IMR-90 (cell line): Measurements from ENCODE around the gene TOMM6. TPM values are rescaled to one million over a fixed set of nuclear protein-coding genes. Genes with fewer than 3 reads are reported as not detected.

Experiments
- ATAC-seq: fragments of 200-7000 bp; cut with Tn5 transposase; 2 replicates; pipeline ENCODE4 v1.9.1; 2020; ENCODE audit warnings: low read depth, mild to moderate bottlenecking, moderate library complexity
- Bru-seq: library from RNA; stranded (reverse); fragments of 400-500 nt; gene quantifications from one replicate; lab custom pipeline; 2021; lab: Mats Ljungman, UMichigan
- BruChase-seq, 2 experiments: library from RNA; stranded (reverse); fragments of 400-500 nt; gene quantifications; one replicate each; lab custom pipeline; 2021; lab: Mats Ljungman, UMichigan
- BruUV-seq: library from RNA; stranded (reverse); fragments of 400-500 nt; replicated peaks from 2 replicates; lab custom pipeline; 2021; lab: Mats Ljungman, UMichigan
- CTCF ChIA-PET: fragments of 300-600 bp; formaldehyde crosslinking; extraction: SDS; loops from one replicate; lab custom pipeline; 2021; ENCODE audit warnings: antibody characterized with exemption; lab: Yijun Ruan, JAX
- POLR2A ChIA-PET: fragments of 300-600 bp; sonication (Branson Sonifier 250); formaldehyde crosslinking; loops from one replicate; lab custom pipeline; 2022; ENCODE audit warnings: antibody characterized with exemption; ENCODE audit not compliant: unreplicated experiment; lab: Charles Lee
- DNase-seq: peaks from one replicate; pipeline ENCODE4 v3.0.0; 2013
- H2AFZ ChIP-seq: replicated peaks from 2 replicates; pipeline ENCODE3; 2013; ENCODE audit warnings: low read length, mild to moderate bottlenecking; ENCODE audit not compliant: poor library complexity
- H2AK5ac ChIP-seq: 2 replicates; pipeline ENCODE4 v1.6.1; 2013; ENCODE audit warnings: low read depth, low read length, inconsistent platforms
- H2AK9ac ChIP-seq: replicated peaks from 2 replicates; pipeline ENCODE3; 2013; ENCODE audit warnings: mild to moderate bottlenecking, low read depth, low read length, moderate library complexity; ENCODE audit not compliant: poor library complexity
- H2BK120ac ChIP-seq: 2 replicates; pipeline ENCODE4 v1.6.1; 2013; ENCODE audit warnings: low read depth, low read length, inconsistent platforms
- H2BK15ac ChIP-seq: 3 replicates; pipeline ENCODE4 v1.6.1; 2013; ENCODE audit warnings: low read depth, low read length, inconsistent platforms
- H2BK20ac ChIP-seq: 2 replicates; pipeline ENCODE4 v1.6.1; 2013; ENCODE audit warnings: low read depth, mild to moderate bottlenecking, inconsistent platforms, low read length, moderate library complexity
- H2BK5ac ChIP-seq: 2 replicates; pipeline ENCODE4 v1.6.1; 2013; ENCODE audit warnings: mild to moderate bottlenecking, low read depth, low read length, inconsistent platforms; ENCODE audit not compliant: poor library complexity, severe bottlenecking
- H3K14ac ChIP-seq: replicated peaks from 2 replicates; pipeline ENCODE4 v1.6.1; 2013; ENCODE audit warnings: low read depth, low read length, inconsistent platforms
- H3K18ac ChIP-seq: 2 replicates; pipeline ENCODE4 v1.6.1; 2013; ENCODE audit warnings: low read depth, low read length, control low read depth
- H3K23ac ChIP-seq: 2 replicates; pipeline ENCODE4 v1.6.1; 2013; ENCODE audit warnings: low read depth, low read length, inconsistent platforms
- H3K27ac ChIP-seq: 2 replicates; pipeline ENCODE4 v1.5.1; 2013; ENCODE audit warnings: mild to moderate bottlenecking, control low read depth, low read length; ENCODE audit not compliant: insufficient read depth
- H3K27me3 ChIP-seq: 2 replicates; pipeline ENCODE4 v1.6.1; 2013; ENCODE audit warnings: low read length; ENCODE audit not compliant: control insufficient read depth, insufficient read depth
- H3K36me3 ChIP-seq: 2 replicates; pipeline ENCODE4 v1.6.1; 2013; ENCODE audit warnings: low read length, mixed read lengths; ENCODE audit not compliant: control insufficient read depth, insufficient read depth
- H3K4ac ChIP-seq: 2 replicates; pipeline ENCODE4 v1.6.1; 2013; ENCODE audit warnings: low read depth, low read length, inconsistent platforms
- H3K4me1 ChIP-seq: 2 replicates; pipeline ENCODE4 v1.6.1; 2013; ENCODE audit warnings: low read length, mixed read lengths; ENCODE audit not compliant: control insufficient read depth, insufficient read depth
- H3K4me2 ChIP-seq: 2 replicates; pipeline ENCODE4 v1.6.1; 2013; ENCODE audit warnings: low read depth, mild to moderate bottlenecking, control low read depth, low read length, moderate library complexity
- H3K4me3 ChIP-seq: 2 replicates; pipeline ENCODE4 v1.5.1; 2013; ENCODE audit warnings: low read depth, mild to moderate bottlenecking, control low read depth, low read length, moderate library complexity; ENCODE audit not compliant: insufficient read depth
- H3K56ac ChIP-seq: 2 replicates; pipeline ENCODE4 v1.6.1; 2013; ENCODE audit warnings: low read length, inconsistent platforms; ENCODE audit not compliant: insufficient read depth; ENCODE audit errors: extremely low read depth
- H3K79me1 ChIP-seq, 2 experiments: 2 replicates each; pipeline ENCODE4 v1.6.1; 2013; ENCODE audit warnings: low read length in 2 of 2, inconsistent platforms in 1 of 2, low read depth in 1 of 2
- H3K9ac ChIP-seq: 2 replicates; pipeline ENCODE4 v1.6.1; 2013; ENCODE audit warnings: low read depth, low read length, control low read depth
- H3K9me1 ChIP-seq: 2 replicates; pipeline ENCODE4 v1.6.1; 2013; ENCODE audit warnings: low read length, inconsistent platforms; ENCODE audit not compliant: insufficient read depth
- H3K9me3 ChIP-seq: 2 replicates; pipeline ENCODE4 v1.6.1; 2013; ENCODE audit warnings: low read length; ENCODE audit not compliant: control insufficient read depth, insufficient read depth
- H4K20me1 ChIP-seq: 2 replicates; pipeline ENCODE4 v1.6.1; 2013; ENCODE audit warnings: low read length, inconsistent platforms; ENCODE audit not compliant: insufficient read depth
- H4K5ac ChIP-seq: 2 replicates; pipeline ENCODE4 v1.6.1; 2013; ENCODE audit warnings: mild to moderate bottlenecking, low read depth, low read length, control low read depth
- H4K8ac ChIP-seq, 2 experiments: 2 replicates each; pipeline ENCODE4 v1.6.1; 2013; ENCODE audit warnings: low read depth in 2 of 2, low read length in 2 of 2, control low read depth in 1 of 2, inconsistent platforms in 1 of 2
- H4K91ac ChIP-seq: 2 replicates; pipeline ENCODE4 v1.6.1; 2013; ENCODE audit warnings: low read depth, low read length, inconsistent platforms; ENCODE audit not compliant: insufficient read depth
- BHLHE40 ChIP-seq: fragments of 150-350 bp; IDR thresholded peaks from 2 replicates; pipeline ENCODE4 v1.6.1; 2016; ENCODE audit warnings: mild to moderate bottlenecking, low read depth, low read length
- CTCF ChIP-seq: conservative IDR thresholded peaks from 2 replicates; pipeline ENCODE4 v1.5.1; 2012; ENCODE audit warnings: mild to moderate bottlenecking, low read depth, low read length, improper control_type of control experiment
- FOS ChIP-seq: fragments of 150-350 bp; IDR thresholded peaks from 2 replicates; pipeline ENCODE4 v1.6.1; 2016; ENCODE audit warnings: low read depth, low read length
- MAZ ChIP-seq: IDR thresholded peaks from 2 replicates; pipeline ENCODE4 v1.6.1; 2012; ENCODE audit warnings: low read depth, mild to moderate bottlenecking, low read length, improper control_type of control experiment, moderate library complexity, borderline replicate concordance
- MXI1 ChIP-seq: IDR thresholded peaks from 2 replicates; pipeline ENCODE4 v1.6.1; 2012; ENCODE audit warnings: low read depth, mild to moderate bottlenecking, low read length, moderate library complexity, borderline replicate concordance
- NFE2L2 ChIP-seq: fragments of 150-350 bp; IDR thresholded peaks from 2 replicates; pipeline ENCODE4 v1.6.1; 2016; ENCODE audit warnings: low read depth, mild to moderate bottlenecking, low read length
- POLR2A ChIP-seq: IDR thresholded peaks from 2 replicates; pipeline ENCODE4 v1.6.1; 2012; ENCODE audit warnings: mild to moderate bottlenecking, low read depth, low read length
- RAD21 ChIP-seq: IDR thresholded peaks from 2 replicates; pipeline ENCODE4 v1.6.1; 2012; ENCODE audit warnings: low read length, improper control_type of control experiment
- USF2 ChIP-seq: fragments of 150-350 bp; IDR thresholded peaks from 2 replicates; pipeline ENCODE4 v1.6.1; 2017; ENCODE audit warnings: mild to moderate bottlenecking, antibody characterized with exemption, low read length, low read depth
- WGBS, 2 experiments: methylation state at CpG; one replicate each; pipeline versions ENCODE4 v1.1.5 to v1.1.7; 2013; ENCODE audit warnings: missing lambda C conversion rate in 2 of 2; ENCODE audit not compliant: insufficient read length in 1 of 2; ENCODE audit errors: extremely low coverage in 2 of 2; 5-methylcytosine and 5-hydroxymethylcytosine counted together
- dilution Hi-C: fragments of 300-500 bp; cut with HindIII; formaldehyde crosslinking; loops from one replicate; pipeline ENCODE4 v1.14.3; 2018; ENCODE audit warnings: low sequenced_read_pairs; ENCODE audit not compliant: unreplicated experiment
- in situ Hi-C: fragments of 300-500 bp; cut with MboI; formaldehyde crosslinking; loops from 3 replicates; pipeline ENCODE4 v1.14.3; 2019; ENCODE audit warnings: low sequenced_read_pairs, inconsistent platforms, mixed read lengths
- intact Hi-C: fragments of 100-400 bp; cut with micrococcal nuclease; formaldehyde crosslinking; loops from 2 replicates; pipeline ENCODE4 v1.10.0; 2022
- long read RNA-seq: library from polyadenylated mRNA; unstranded; transcript quantifications from one replicate; pipeline ENCODE4 v2.0.0, GENCODE V29; 2021; ENCODE audit not compliant: unreplicated experiment
- polyA plus RNA-seq, 3 experiments: library from polyadenylated mRNA; depleted of rRNA; stranded (reverse); fragments of >200 nt; gene quantifications; 2 replicates each; pipeline ENCODE4 v1.2.3, GENCODE V29; 2012; ENCODE audit warnings: low replicate concordance in 1 of 3
- total RNA-seq: library from RNA; depleted of rRNA; stranded (reverse); fragments of >200 nt; gene quantifications from 2 replicates; pipeline ENCODE4 v1.2.3, GENCODE V29; 2012; rRNA removed
- TF ChIP-seq, protein P1 (sequence below): fragments of 150-350 bp; IDR thresholded peaks from 2 replicates; pipeline ENCODE4 v1.6.1; 2016; ENCODE audit warnings: low read depth, mild to moderate bottlenecking, low read length, moderate library complexity, borderline replicate concordance

The TOMM6 gene
- total RNA-seq (120 and 128 TPM in 2 replicates), polyA plus RNA-seq (2012; rRNA removed) (204 and 227 TPM in 2 replicates), Bru-seq, nascent RNA (percentile 87 among the genes with signal in this experiment), BruChase-seq, experiment 1, labeled RNA remaining after a 6-hour chase (percentile 87 among the genes with signal in this experiment), BruChase-seq, experiment 2, labeled RNA remaining after a 2-hour chase (percentile 88 among the genes with signal in this experiment)
- polyA plus RNA-seq (2012; cell fraction: cytosol; rRNA removed) = 153 and 242 TPM in 2 replicates
- 16.5 and 124 TPM in 2 replicates for polyA plus RNA-seq (2012; cell fraction: nucleus; rRNA removed; ENCODE audit: low replicate concordance)
- long read RNA-seq, transcript TOMM6-201 (3 exons, 595 nt) = major isoform, 17 of 25 reads
- long read RNA-seq, transcript TOMM6-202 (3 exons, 637 nt) = minor isoform, 8 of 25 reads
- long read RNA-seq, partial matches to known transcripts = 0 of 25 reads
- long read RNA-seq, other reads (novel, unspliced or antisense) = 0 of 25 reads

GRCh38 chr6:41787219-41787917 lies at the start of gene TOMM6:
TOMM6 (plus strand) TSS chr6:41787694; CDS start chr6:41787698, 4 bp downstream.
- Histone ChIP-seq H3K9me1 (peaks cover 3% of the 10 kb centered on the region; the same call in 1 of the 2 replicates), H3K9ac (peak within 1 kb of the TSS; percentile 88), H4K5ac (peak within 1 kb of the TSS; percentile 97), H2BK120ac (peak within 1 kb of the TSS; percentile 28; the same call in 1 of the 2 replicates), H2AK5ac (peak within 1 kb of the TSS; percentile 90), H3K79me1 (peaks cover 22 to 33% of the 10 kb centered on the region in 2 experiments), H3K4me2 (peak within 1 kb of the TSS; percentile 95), H2AK9ac (peak within 1 kb of the TSS; percentile 93), H2AFZ (peak within 1 kb of the TSS; percentile 94), H2BK5ac (peak within 1 kb of the TSS; percentile 93), H4K8ac (peak within 1 kb of the TSS; percentile 97 to 98), H3K14ac (peak within 1 kb of the TSS; percentile 94), H4K91ac (peak within 1 kb of the TSS; percentile 83), H2BK15ac (no peak within 1 kb of the TSS; the same call in 2 of the 3 replicates), H3K56ac (peak within 1 kb of the TSS; percentile 86), H3K18ac (peak within 1 kb of the TSS; percentile 78), H3K4me3 (peak within 1 kb of the TSS; percentile 97), H3K27me3 (no peaks in the 10 kb centered on the region), H2BK20ac (no peak within 1 kb of the TSS), H3K36me3 (peaks cover 12% of the 10 kb centered on the region), H3K4ac (peak within 1 kb of the TSS; percentile 94), H3K23ac (peak within 1 kb of the TSS; percentile 97), H3K27ac (peak within 1 kb of the TSS; percentile 94), H4K20me1 (no peaks in the 10 kb centered on the region), H3K4me1 (peaks cover 7% of the 10 kb centered on the region), H3K9me3 (no peaks in the 10 kb centered on the region)
- intact Hi-C loops = loop anchor here (2.0 to 10.0 kb wide), 3 partner anchors 133 to 427 kb away; partner anchors contain the start of genes BYSL, MED20 and MRPS10
- DNase-seq = peak; percentile 94
- CTCF ChIA-PET = interaction anchor here (0.5 to 2.9 kb wide), 15 partner anchors 14 to 263 kb away, joined by 3 to 9 read pairs (median 3); partner anchors contain the start of genes BYSL, MED20 and TAF8
- dilution Hi-C loops = no loop called here
- BruUV-seq = TSS peak; percentile 86
- in situ Hi-C loops = loop anchor here (10.0 kb wide), 1 partner anchor 147 kb away; no protein-coding TSS in a partner anchor
- WGBS, 2 experiments = 0% methylated on average over 28 of the region's 55 CpGs; no CpG with 5 or more reads in 1 of the 2 experiments
- TF ChIP-seq USF2 = no peak
- TF ChIP-seq FOS = no peak
- TF ChIP-seq CTCF = peak; percentile 95
- TF ChIP-seq BHLHE40 = peak; percentile 41; the same call in 1 of the 2 replicates
- TF ChIP-seq MAZ = peak; percentile 69; the same call in 1 of the 2 replicates
- no peak for TF ChIP-seq NFE2L2
- TF ChIP-seq POLR2A = peak; percentile 89
- peak; percentile 89 for TF ChIP-seq MXI1
- TF ChIP-seq, protein P1, sequence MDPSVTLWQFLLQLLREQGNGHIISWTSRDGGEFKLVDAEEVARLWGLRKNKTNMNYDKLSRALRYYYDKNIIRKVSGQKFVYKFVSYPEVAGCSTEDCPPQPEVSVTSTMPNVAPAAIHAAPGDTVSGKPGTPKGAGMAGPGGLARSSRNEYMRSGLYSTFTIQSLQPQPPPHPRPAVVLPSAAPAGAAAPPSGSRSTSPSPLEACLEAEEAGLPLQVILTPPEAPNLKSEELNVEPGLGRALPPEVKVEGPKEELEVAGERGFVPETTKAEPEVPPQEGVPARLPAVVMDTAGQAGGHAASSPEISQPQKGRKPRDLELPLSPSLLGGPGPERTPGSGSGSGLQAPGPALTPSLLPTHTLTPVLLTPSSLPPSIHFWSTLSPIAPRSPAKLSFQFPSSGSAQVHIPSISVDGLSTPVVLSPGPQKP = 0 out of 2 replicates have a peak, but pooled peaks have one; percentile 78
- TF ChIP-seq RAD21 = peak; percentile 4; the same call in 1 of the 2 replicates
- POLR2A ChIA-PET = interaction anchor here (1.0 kb wide), 1 partner anchor 263 kb away, joined by 3 read pairs; the partner anchor contains the start of gene TAF8
- peak; percentile 84 for ATAC-seq
